Cardiac fibroblast (primary cell): ENCODE results near the gene MAGI1.
"Not testable (repeated sequence)": the region's sequence is repeated elsewhere in the genome, so short reads cannot be mapped to it uniquely, and the experiment has no call there.

Experiments
- DNase-seq, 2 donors: peaks; one replicate each; pipeline versions ENCODE4 v3.0.0 to v3.0.0-alpha.2; 2010; ENCODE audit warnings: low read depth in 2 of 2
- H3K4me3 ChIP-seq, 2 donors: replicated peaks in 1 of 2; 1 replicate in 1 of 2; 2 replicates in 1 of 2; pipeline ENCODE4 v1.5.1; 2011; ENCODE audit warnings: low read depth in 2 of 2, low read length in 2 of 2, mild to moderate bottlenecking in 2 of 2, moderate library complexity in 1 of 2
- CTCF ChIP-seq: IDR thresholded peaks from one replicate; pipeline ENCODE4 v1.5.1; 2011; ENCODE audit warnings: low read depth, mild to moderate bottlenecking, low read length, inconsistent platforms

The MAGI1 gene

GRCh38 chr3:66035763-66036477, 2.8 kb downstream of the MAGI1 start:
- peak overlapping the region in 1 of 2 donors; percentile 74 for H3K4me3 ChIP-seq
- no peak for TF ChIP-seq CTCF
- DNase-seq, result no peak

DNA sequence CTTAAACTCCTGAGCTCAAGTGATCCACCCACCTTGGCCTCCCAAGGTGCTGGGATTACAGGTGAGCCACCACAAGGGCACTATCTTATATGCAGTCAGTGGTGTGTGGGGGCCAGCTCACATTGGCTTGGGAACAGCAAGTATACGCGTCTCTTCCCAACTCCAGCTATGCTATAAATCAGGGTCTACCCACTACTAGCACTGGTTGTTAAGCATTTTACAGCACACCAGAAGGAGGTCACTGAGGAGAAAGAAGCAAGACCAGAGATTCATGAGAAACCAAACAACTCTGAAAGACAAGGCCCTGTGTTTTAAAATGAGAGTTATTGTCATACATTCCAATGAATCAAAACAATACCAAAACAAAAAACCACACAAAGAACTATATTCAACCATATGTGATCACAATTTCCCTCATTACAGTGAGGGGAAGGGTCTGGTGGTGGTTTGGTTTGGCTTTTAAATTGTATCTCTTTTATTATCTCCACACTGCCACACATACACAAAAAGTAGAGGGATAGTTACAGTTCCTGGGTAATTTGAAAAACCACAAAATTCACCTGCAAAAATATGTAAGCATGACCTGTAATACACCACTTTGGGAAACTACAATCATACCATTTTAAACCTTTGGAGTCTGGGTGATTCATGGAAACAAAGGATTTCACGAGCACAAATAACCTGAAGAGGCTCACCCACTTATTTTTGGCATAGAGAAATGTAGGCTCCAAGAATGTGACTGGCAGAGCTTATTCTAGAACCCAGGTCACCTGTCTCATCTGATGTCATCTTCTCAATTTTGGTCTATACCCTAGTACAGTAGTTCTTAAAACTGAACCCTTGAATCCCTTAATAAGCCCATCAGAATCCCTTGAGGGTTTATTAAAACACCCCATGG, 5.2 kb downstream of the MAGI1 start:
- no peak for TF ChIP-seq CTCF
- no peak overlapping the region for H3K4me3 ChIP-seq
- DNase-seq, result no peak

- no peak for DNase-seq
- no peak overlapping the region for H3K4me3 ChIP-seq
- TF ChIP-seq CTCF, result no peak
These were observed 7.5 kb downstream of the MAGI1 start for GRCh38 chr3:66031102-66031698.

DNA sequence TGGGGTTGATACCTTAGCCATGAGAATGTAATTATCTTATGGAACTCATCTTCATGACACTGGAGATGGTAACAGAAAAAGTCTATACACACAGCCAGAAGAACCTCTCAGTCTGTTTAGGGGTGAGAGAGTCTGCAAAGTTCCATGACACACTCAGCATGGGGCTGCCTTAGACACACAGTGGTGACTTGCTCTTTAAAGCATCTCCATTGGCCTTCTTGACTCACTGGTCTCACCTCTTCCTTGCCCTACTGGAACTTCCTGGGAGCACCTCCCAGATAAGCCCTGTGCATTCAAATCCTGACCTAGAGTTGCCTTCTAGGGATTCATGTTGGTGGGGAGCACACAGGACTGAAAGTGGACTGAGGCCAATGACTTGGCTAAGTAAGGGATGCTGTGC, 9.3 kb downstream of the MAGI1 start:
- no peak overlapping the region for H3K4me3 ChIP-seq
- TF ChIP-seq CTCF, result no peak
- no peak for DNase-seq

DNA sequence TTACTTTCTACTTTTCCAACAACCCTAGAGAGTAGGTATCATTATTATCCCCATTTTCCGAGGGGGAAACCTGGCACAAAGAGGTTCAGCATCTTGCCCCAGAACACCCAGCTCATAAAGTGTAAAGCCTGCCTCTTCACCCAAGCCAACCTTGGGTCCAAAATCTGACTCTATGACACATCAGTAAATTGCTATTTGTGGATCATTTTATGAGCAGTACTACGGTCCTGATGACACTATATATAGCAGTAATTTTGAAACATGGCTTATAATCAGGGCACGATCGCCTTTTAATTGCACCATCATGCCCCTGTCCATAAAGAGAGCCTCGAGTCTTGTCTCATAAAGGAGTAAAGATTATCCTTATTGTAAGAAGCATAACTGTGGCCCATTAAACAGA, 9.7 kb downstream of the MAGI1 start:
- H3K4me3 ChIP-seq, result no peak overlapping the region
- TF ChIP-seq CTCF, result no peak
- no peak for DNase-seq

GRCh38 chr3:66028457-66028856, 10.3 kb downstream of the MAGI1 start:
- H3K4me3 ChIP-seq, result no peak overlapping the region
- no peak for DNase-seq
- no peak for TF ChIP-seq CTCF

DNA sequence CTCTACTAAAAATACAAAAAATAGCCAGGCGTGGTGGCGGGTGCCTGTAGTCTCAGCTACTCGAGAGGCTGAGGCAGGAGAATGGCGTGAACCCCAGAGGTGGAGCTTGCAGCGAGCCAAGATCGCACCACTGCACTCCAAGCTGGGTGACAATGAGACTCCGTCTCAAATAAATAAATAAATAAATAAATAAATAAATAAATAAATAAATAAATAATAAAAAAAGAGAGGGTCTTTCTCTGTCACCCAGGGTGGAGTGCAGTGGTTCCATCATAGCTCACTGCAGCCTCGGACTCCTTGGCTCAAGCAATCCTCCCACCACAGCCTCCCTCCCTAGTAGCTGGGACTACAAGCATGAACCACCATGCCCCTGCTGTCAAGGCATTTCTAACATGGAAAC, 11.6 kb downstream of the MAGI1 start:
- not testable (repeated sequence) for DNase-seq, H3K4me3 ChIP-seq
